Measurements from ENCODE around the gene ANKHD1. TPM values are rescaled to one million over a fixed set of nuclear protein-coding genes. Genes with fewer than 3 reads are reported as not detected.

ANKHD1 gene, protein sequence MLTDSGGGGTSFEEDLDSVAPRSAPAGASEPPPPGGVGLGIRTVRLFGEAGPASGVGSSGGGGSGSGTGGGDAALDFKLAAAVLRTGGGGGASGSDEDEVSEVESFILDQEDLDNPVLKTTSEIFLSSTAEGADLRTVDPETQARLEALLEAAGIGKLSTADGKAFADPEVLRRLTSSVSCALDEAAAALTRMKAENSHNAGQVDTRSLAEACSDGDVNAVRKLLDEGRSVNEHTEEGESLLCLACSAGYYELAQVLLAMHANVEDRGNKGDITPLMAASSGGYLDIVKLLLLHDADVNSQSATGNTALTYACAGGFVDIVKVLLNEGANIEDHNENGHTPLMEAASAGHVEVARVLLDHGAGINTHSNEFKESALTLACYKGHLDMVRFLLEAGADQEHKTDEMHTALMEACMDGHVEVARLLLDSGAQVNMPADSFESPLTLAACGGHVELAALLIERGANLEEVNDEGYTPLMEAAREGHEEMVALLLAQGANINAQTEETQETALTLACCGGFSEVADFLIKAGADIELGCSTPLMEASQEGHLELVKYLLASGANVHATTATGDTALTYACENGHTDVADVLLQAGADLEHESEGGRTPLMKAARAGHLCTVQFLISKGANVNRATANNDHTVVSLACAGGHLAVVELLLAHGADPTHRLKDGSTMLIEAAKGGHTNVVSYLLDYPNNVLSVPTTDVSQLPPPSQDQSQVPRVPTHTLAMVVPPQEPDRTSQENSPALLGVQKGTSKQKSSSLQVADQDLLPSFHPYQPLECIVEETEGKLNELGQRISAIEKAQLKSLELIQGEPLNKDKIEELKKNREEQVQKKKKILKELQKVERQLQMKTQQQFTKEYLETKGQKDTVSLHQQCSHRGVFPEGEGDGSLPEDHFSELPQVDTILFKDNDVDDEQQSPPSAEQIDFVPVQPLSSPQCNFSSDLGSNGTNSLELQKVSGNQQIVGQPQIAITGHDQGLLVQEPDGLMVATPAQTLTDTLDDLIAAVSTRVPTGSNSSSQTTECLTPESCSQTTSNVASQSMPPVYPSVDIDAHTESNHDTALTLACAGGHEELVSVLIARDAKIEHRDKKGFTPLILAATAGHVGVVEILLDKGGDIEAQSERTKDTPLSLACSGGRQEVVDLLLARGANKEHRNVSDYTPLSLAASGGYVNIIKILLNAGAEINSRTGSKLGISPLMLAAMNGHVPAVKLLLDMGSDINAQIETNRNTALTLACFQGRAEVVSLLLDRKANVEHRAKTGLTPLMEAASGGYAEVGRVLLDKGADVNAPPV (N-terminal part only)
- 140 TPM for total RNA-seq (2021; ENCODE audit: unreplicated experiment)
- 70.5 TPM for polyA plus RNA-seq (2012; ENCODE audit: insufficient read length)
- percentile 97 among the genes with signal in this experiment for Bru-seq, nascent RNA
- BruChase-seq, experiment 1, labeled RNA remaining after a 2-hour chase, result percentile 99 among the genes with signal in this experiment
- BruChase-seq, experiment 2, labeled RNA remaining after a 6-hour chase, result percentile 99 among the genes with signal in this experiment
- long read RNA-seq, full-length matches to known transcripts, result 12 of 322 reads
- long read RNA-seq, partial matches to known transcripts, result 189 of 322 reads
- long read RNA-seq, other reads (novel, unspliced or antisense), result 121 of 322 reads

DNA sequence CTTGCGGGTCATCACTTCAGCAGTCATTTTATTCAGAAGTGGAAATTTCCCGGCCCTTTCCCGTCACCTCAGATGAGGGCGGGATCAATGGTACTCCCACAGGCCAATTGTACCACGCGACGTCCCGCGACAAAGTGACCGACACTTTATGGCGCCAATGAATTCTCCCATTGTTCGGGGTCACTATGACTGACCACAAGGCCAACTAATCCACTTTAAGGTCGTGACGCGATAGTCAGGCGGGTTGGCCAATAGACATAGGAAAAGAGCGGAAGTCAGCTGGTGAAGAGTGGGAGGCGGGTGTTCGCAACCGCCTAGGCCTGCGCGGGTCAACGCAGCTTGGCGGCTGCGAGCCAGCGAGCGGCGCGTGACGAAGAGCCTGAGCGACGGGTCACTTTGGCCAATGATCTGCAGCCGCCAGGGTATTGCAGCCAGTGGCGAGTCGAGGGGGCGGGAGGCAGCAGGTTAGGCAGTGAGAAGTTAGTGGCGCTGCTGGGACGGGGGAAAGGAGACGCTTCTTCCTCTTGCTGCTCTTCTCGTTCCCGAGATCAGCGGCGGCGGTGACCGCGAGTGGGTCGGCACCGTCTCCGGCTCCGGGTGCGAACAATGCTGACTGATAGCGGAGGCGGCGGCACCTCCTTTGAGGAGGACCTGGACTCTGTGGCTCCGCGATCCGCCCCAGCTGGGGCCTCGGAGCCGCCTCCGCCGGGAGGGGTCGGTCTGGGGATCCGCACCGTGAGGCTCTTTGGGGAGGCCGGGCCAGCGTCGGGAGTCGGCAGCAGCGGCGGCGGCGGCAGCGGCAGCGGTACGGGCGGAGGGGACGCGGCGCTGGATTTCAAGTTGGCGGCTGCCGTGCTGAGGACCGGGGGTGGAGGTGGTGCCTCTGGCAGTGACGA is at the start of gene ANKHD1:
ANKHD1 (plus strand) TSS at position 472 of the 896 bp plus-strand sequence; CDS start at position 607, 135 bp downstream.
- peaks cover 19% of the 10 kb centered on the region for H3K4me1 ChIP-seq (ENCODE audit: control insufficient read depth, insufficient read depth, low read length)
- no peaks in the 10 kb centered on the region for H3K9me3 ChIP-seq (ENCODE audit: control insufficient read depth, insufficient read depth, low read depth, low read length)
- DNase-seq (ENCODE audit: low read depth, low spot score) (peak; percentile 100), ATAC-seq (peak; percentile 89)
- CTCF ChIA-PET, result interaction anchor here (0.6 to 0.7 kb wide), 2 partner anchors 56 to 162 kb away, joined by 3 read pairs; no protein-coding TSS in a partner anchor
- in situ Hi-C loops (cut with HindIII; ENCODE audit: low pct_unique_long_range_greater_than_20kb, low sequenced_read_pairs), result no loop called here
- TF ChIP-seq, protein P1, sequence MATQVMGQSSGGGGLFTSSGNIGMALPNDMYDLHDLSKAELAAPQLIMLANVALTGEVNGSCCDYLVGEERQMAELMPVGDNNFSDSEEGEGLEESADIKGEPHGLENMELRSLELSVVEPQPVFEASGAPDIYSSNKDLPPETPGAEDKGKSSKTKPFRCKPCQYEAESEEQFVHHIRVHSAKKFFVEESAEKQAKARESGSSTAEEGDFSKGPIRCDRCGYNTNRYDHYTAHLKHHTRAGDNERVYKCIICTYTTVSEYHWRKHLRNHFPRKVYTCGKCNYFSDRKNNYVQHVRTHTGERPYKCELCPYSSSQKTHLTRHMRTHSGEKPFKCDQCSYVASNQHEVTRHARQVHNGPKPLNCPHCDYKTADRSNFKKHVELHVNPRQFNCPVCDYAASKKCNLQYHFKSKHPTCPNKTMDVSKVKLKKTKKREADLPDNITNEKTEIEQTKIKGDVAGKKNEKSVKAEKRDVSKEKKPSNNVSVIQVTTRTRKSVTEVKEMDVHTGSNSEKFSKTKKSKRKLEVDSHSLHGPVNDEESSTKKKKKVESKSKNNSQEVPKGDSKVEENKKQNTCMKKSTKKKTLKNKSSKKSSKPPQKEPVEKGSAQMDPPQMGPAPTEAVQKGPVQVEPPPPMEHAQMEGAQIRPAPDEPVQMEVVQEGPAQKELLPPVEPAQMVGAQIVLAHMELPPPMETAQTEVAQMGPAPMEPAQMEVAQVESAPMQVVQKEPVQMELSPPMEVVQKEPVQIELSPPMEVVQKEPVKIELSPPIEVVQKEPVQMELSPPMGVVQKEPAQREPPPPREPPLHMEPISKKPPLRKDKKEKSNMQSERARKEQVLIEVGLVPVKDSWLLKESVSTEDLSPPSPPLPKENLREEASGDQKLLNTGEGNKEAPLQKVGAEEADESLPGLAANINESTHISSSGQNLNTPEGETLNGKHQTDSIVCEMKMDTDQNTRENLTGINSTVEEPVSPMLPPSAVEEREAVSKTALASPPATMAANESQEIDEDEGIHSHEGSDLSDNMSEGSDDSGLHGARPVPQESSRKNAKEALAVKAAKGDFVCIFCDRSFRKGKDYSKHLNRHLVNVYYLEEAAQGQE (IDR thresholded peaks at IDR 0.05; ENCODE audit: insufficient read depth in 1 of 2, low read depth in 2 of 2, low read length in 1 of 2), result no peak
- TF ChIP-seq TCF7L2 (IDR thresholded peaks at IDR 0.05; ENCODE audit: low read depth, low read length) (peak; percentile 38; the same call in 1 of the 2 replicates), CTCF (IDR thresholded peaks at IDR 0.05) (no peak), SIN3A (IDR thresholded peaks at IDR 0.05; ENCODE audit: borderline replicate concordance, insufficient read depth, low read depth, low read length) (peak; percentile 71), POLR2AphosphoS5 (IDR thresholded peaks at IDR 0.05; ENCODE audit: low read depth, low read length) (peak; percentile 85; the same call in 1 of the 2 replicates)
- intact Hi-C loops (cut with micrococcal nuclease; ENCODE audit: unreplicated experiment), result no loop called here
- H3K36me3 ChIP-seq (ENCODE audit: control insufficient read depth, insufficient read depth, low read length), result peaks cover 5% of the 10 kb centered on the region
- peak within 1 kb of the TSS; percentile 97 to 99 for H3K4me3 ChIP-seq (ENCODE audit: low read depth in 2 of 2, low read length in 2 of 2)
- no peaks in the 10 kb centered on the region for H3K27me3 ChIP-seq (ENCODE audit: control insufficient read depth, insufficient read depth, low read length)
- peak within 1 kb of the TSS; percentile 98 for H3K27ac ChIP-seq (ENCODE audit: low read length)
- POLR2A ChIA-PET, result interaction anchor here (0.5 to 0.8 kb wide), 4 partner anchors 301 to 1127 kb away, joined by 3 to 5 read pairs (median 3); no protein-coding TSS in a partner anchor
- no TSS peak for BruUV-seq (replicated peaks)
